Adipose tissue (tissue), 3 donors: Measurements from ENCODE around the gene CFAP57. TPM values are rescaled to one million over a fixed set of nuclear protein-coding genes. Genes with fewer than 3 reads are reported as not detected.
"Not testable (repeated sequence)": the region's sequence is repeated elsewhere in the genome, so short reads cannot be mapped to it uniquely, and the experiment has no call there.

Experiments
- H3K27ac ChIP-seq: one replicate; pipeline ENCODE4 v1.5.1; 2013; ENCODE audit warnings: low read depth, low read length
- WGBS, 3 donors: extraction: QIAGEN DNeasy Blood & Tissue Kit; methylation state at CpG; one replicate each; pipeline ENCODE4 v1.1.7; 2013; 5-methylcytosine and 5-hydroxymethylcytosine counted together
- polyA plus RNA-seq, 3 donors: library from polyadenylated mRNA; stranded (reverse); fragments of 200-250 nt; gene quantifications; one replicate each; pipeline ENCODE4 v1.2.3, GENCODE V29; 2013
- donor health status: healthy with polysubstance abuse.
- donor health status: Bipolar disorder and iron deficiency.
- donor health status: healthy.

The CFAP57 gene
- polyA plus RNA-seq, result under 1 TPM; 0.07 to 0.11 (median 0.07) TPM

DNA sequence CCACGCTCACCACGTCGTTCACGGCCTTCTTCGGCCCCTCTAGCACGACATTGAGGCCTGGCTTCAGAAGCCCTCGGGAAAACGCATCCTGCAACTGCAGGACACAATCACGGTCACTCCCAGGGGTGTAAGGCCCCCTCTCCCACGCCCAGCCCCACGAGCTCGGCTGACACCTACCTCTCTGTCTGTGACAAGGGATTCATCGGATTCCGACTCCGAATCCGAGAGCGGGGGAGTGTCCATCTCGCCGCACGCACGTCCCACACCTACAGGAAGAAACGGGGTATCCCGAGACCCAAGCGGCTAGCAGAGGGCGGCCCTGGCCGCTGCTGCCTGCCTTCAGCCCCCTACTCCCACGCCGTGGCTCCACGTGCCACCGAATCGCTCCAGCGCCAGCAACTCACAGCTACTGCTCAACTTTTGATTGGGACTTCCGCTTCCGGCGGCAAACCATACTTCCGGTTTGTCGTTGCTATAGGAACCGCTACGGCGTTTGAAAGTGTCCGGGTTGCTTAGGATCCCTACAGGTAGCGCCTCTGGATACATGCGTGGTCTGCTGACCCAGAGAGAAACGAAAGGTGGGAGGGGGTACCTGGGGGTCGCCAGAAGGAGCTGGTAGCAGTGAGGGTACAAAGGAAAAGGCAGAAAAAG is at the start of gene CFAP57, which contains the start of gene EBNA1BP2:
CFAP57 (plus strand) TSS at position 455 of the 651 bp plus-strand sequence. CDS start 424 bp downstream, outside the sequence.
EBNA1BP2 (minus strand) TSS at position 415 of the 651 bp plus-strand sequence; CDS start at position 243, 172 bp downstream.
- 0% methylated on average over 44 to 45 of the region's 45 CpGs for WGBS, 3 donors
- H3K27ac ChIP-seq, result no peak within 1 kb of the TSS

DNA sequence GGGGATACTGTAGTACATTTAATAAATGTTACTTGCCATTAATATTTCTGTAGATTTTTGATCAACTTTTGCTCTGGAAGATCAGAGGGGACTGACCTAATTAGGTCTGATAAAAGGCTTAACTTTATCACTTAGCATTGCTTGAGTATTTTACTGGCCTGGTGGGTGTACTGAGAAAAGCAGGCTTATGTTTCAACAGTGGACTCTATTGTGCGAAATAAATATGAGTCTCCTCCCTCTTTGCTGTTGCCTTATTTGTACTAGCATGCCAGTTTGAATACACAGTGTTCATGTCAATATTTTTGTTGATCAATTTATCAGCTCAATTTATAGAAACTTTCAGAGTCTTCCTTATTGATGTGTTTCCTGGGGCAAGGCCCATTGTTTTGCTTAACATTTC is 49.1 kb upstream of the CFAP57 start:
- no peak overlapping the region for H3K27ac ChIP-seq
- WGBS, 3 donors, result 82 to 91% (median 90%) methylated on average over 1 of the region's 1 CpG

DNA sequence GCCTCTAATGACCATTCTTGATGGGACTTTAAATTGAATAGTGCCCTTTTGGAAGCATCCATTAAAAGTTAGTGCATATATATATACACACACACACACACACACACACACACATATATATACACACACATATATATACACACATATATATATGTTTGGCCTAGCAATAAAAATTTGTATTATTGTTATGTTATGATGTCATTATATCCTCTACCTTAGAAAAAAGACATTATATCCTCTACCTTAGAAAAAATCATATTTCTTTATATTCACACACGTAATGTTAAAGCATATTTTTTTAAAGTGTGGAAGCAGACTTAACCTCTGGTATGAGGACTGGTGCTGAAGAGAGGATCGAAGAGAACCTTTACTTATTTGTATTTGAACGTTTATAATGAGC is 43.3 kb upstream of the CFAP57 start:
- 81 to 85% (median 85%) methylated on average over 3 of the region's 3 CpGs for WGBS, 3 donors
- no peak overlapping the region for H3K27ac ChIP-seq

DNA sequence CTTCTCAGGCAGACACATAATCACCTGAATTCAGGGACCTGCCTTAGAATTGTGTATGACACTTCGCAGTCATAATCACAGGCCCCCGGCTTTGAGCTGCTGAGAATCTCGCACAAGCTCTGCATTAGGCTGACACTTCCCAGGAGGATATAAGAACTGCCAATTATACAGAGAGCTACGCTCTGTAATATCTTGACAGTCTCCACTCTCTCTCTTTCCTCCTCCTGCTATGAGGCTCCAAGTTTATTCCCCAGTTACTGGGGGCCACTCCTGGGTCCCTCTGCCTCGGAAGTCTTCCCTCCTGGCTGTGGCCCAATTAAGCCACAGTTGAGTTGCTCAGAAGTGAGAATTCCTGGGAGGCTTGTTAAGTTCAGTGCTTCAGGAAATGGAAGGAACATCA is 42.7 kb upstream of the CFAP57 start:
- 66 to 72% (median 70%) methylated on average over 5 of the region's 5 CpGs for WGBS, 3 donors
- H3K27ac ChIP-seq, result no peak overlapping the region

DNA sequence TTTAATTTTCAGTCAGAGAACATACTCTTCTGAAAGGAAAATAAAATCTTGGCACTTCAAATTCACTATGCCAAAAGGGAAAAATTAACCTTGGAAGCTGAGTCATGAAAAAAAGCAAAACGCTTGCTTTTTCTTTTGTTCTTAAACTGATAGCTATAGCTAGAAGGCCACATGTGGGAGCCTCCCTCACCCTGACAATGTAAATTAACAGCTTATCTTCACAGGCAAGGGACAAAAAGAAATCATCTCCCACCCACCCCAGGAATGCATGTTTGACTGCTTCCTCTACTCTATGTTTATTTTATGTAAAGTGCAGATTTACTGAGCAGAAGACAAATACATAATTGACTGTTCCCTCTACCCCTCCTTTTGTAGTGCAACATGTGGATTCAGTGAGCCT is 38.1 kb upstream of the CFAP57 start:
- H3K27ac ChIP-seq, result no peak overlapping the region
- 27 to 43% (median 37%) methylated on average over 1 of the region's 1 CpG for WGBS, 3 donors

DNA sequence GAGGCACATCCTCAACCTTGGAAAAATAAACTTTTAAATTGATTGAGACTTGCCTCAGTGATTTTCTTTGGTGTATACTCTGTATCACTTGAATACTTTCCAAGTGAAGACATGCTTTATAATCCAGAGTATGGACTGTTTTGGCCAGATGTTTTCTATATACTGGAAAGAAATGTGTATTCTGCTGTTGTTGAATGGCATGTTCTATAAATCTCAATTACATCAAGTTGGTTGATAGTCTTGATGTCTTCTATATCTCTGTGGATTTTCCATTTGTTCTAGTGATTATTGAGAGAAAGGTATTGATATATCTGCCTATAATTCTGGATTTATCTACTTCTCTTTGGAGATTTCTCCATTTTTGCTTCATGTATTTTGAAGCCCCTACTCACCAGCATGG is 37.5 kb upstream of the CFAP57 start:
- no peak overlapping the region for H3K27ac ChIP-seq

DNA sequence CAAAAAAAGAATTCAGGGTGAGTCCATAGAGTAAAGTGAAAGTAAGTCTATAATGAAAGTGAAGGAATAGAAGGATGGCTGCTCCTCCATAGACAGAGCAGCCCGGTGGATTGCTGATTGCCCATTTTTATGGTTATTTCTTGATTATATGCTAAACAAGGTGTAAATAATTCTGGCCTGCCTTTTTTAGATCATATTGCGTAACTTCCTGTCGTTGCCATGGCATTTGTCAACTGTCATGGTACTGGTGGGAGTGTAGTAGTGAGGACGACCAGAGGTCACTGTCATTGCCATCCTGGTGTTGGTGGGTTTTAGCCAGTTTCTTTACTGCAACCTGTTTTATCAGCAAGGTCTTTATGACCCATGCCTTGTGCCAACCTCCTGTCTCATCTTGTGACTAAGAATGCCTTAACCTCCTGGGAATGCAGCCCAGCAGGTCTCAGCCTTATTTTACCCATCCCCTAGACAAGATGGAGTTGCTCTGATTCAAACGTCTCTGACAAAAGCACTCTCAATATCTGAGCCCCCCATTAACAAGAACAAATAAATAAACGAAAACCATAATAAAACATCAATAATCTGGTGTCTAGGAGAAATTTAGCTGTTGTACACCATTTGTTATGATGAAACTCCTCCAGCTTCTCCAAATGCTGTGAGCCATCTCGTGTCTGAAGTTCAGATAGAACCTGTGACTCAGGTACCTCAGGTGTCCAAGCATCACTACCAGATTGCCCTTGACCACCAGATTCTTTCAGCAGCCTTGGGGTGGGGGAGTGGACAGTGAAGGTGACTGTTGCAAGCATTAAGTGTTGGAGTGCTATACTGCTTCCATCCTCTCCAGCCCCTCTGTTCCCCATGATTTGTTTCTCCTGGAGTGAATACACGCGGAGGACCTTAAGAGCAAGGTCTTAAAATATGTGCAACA is 36.0 kb upstream of the CFAP57 start:
- 72 to 82% (median 75%) methylated on average over 9 of the region's 9 CpGs for WGBS, 3 donors
- H3K27ac ChIP-seq, result no peak overlapping the region

DNA sequence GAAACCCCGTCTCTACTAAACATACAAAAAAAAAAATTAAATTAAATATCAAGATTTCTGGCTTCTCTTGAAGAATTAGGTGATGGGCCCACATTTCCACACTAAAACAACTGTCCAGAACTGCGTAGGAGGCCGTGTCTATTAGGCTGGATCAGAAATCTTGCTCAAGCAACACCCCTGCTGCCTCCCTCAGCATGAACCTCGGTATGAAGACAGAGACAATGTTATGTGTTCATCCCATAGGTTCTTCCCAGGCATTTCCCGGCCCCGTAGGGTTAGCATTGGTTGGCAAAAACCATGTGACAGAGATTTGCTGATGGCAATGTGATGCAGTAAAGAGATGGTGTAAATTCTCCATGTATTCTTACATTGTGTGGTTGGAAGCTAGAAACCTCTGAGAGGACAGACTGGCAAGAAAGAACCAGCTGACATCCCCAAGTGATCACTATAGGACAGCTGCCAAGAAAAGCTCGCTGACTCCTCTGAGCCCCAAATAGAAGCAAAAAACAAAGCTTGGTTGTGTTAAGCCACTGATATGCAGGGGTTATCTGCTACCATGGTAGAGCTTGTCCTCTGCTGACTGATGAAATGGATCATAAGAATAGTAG is 34.6 kb upstream of the CFAP57 start:
- no peak overlapping the region for H3K27ac ChIP-seq
- WGBS, 3 donors, result 84 to 85% (median 84%) methylated on average over 7 of the region's 7 CpGs

DNA sequence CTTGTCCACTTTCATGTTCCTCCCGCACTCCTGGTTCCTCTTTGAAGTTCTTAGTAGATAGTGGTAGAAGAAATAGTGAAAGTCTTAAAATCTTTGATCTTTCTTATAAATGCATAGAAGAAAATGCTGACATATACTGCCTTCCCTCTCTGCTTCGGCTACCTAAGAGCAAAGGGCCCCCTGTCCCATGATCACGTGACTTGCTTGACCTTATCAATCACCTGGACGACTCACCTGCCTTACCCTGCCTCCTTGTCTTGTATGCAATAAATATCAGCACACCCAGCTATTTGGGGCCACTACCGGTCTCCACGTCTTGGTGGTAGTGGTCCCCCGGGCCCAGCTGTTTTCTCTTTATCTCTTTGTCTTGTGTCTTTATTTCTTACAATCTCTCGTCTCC is 32.8 kb upstream of the CFAP57 start:
- 79 to 87% (median 87%) methylated on average over 8 of the region's 8 CpGs for WGBS, 3 donors

DNA sequence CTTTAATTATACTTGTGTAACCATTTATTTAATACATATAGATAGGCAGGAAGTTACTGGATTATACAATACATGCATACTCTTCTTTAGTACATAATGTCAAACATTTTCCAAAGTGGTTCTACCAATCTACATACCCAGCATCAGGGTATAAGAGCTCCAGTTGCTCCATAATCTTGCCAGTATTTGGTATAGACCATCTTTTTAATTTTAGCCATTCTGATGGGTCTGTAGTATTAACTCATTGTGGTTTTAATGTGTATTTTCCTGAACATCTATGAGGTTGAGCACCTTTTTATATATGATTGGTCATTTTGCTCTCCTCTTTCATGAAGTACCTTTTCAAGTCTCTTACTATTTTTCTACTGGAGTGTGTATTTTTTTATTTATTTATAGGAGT is 32.1 kb upstream of the CFAP57 start:
- H3K27ac ChIP-seq, result no peak overlapping the region

More for the DNA sequence above, 32.8 kb upstream of the CFAP57 start:
- not testable (repeated sequence) for H3K27ac ChIP-seq

DNA sequence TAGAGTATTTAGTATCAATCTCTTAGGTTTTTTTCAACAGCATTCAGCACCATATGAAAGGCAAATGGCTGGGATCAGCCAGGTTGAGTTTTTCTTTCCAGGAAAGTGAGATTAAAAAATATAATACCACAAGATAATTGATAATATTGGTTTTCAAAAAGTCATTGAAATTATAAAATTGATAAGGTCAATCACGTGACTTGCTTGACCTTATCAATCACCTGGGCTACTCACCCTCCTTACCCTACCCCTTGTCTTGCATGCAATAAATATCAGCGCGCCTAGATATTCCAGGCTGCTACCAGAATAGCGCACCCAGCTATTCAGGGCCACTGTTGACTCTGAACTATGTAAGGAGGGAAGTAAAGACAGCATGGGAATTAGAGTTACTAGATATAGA is 31.5 kb upstream of the CFAP57 start:
- 90 to 95% (median 91%) methylated on average over 4 of the region's 4 CpGs for WGBS, 3 donors
- no peak overlapping the region for H3K27ac ChIP-seq

DNA sequence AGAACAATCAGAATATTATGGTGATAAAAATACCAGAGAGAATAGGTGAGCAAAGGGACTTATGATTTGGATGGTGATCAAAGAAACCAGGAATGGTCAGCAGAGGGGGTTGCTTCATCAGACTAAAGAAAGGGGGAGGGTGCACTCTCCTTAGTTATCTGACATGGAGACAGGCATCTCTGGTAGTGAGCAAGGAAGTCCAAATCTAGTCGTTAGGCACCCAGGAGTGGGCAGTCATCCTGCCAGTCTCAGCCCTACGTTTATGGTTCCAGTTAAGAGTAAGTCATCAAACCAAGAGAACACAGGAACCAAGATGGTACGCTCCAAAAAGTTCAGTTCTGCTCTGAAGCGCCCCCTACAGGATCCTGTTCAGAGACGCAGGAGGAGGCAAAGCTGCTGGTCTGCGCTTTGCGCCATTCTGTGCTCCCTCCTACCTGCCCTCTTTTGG is 28.7 kb upstream of the CFAP57 start:
- H3K27ac ChIP-seq, result no peak overlapping the region
- 28 to 32% (median 32%) methylated on average over 7 of the region's 7 CpGs for WGBS, 3 donors

DNA sequence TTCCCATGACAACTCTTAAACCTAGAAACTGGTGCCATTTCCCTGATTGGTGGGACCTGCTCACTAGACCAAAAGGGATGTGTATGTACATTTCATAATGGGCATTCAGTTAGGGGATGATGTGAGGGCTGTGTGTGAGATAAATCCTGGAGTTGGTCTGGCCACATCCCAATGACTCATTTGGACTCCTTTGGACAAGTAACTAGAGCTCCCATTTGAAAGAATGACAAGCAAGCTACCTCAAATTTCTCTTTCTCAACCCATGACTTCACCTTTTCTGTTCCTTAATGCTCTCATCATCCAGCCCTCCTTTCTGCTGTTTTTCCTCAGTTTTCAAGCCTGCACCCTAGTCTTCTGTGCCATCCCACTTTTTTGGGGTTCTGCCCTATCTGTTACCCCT is 27.9 kb upstream of the CFAP57 start:
- no peak overlapping the region for H3K27ac ChIP-seq

DNA sequence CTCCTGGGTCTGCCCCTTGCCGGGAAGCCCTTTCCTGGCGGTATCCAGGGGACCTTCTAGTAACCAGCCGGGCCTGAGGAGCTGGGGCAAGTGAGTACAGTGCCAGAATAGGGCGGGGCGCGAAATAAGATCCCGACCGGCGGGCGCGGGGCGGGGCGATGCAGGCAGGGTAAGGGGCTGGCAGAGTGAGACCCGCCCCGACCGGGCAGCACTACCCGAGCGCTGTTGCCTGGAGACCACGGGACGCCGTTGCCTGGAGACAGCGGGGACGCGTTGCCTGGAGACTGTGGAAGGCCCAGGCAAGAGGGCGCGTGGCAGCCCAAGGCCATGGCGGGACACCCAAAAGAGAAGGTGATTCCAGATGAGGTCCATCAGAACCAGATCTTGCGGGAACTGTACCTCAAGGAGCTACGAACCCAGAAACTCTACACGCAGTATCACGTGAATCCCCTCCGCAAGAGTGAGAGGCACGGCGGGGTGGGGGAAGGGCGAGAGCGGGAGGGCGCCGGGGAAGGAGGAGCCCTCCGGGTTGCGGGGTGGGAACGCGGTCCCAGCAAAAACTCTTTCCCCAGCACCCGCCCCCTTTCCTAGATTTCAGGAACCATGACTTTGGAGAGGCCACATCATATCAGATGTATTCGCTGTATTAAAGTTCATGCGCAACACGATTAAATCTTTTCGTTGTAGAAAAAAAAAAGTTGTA is 24.4 kb upstream of the CFAP57 start:
- 3 to 5% (median 4%) methylated on average over 47 of the region's 47 CpGs for whole genome bisulfite sequencing, 3 donors
- H3K27ac ChIP-seq, result no peak overlapping the region

DNA sequence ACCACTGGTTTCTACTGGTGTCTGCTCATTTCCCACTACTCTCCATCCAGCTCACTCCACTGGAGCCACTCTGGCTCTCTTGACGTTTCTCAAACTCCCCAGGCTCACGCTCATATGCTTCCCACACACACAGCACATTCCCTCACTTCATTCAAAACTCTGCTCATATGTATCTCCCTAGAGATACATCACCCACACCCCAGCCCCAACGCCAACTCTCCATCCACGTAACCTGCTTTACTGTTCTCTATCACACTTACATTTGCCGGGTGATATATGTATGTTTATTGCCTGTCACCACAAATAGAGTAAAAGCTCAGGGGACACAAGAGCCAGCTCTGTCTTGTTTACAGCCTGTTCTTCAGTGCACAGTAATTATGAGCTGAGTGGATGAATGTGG is 22.2 kb upstream of the CFAP57 start:
- WGBS, 3 donors, result 70 to 83% (median 82%) methylated on average over 5 of the region's 5 CpGs
- no peak overlapping the region for H3K27ac ChIP-seq

DNA sequence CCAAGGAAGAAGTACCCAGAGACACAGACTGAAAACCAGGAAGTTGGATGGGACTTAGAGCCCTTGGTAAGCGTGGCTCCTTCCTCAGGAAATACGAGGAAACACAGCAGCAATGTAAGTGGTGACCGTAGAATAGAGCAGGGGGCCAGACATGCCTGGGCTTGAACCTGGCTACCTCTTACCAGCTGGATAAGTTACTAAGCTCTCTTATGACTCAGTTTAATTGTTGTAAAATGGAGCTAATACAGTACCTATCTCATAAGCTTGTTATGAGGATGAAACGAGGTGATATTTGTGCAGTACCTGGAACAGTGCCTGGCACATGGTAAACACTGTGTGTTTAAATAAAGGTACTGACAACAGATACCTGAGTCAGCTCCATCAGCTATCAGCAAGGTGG is 19.3 kb upstream of the CFAP57 start:
- 36 to 53% (median 42%) methylated on average over 4 of the region's 4 CpGs for WGBS, 3 donors
- no peak overlapping the region for H3K27ac ChIP-seq

DNA sequence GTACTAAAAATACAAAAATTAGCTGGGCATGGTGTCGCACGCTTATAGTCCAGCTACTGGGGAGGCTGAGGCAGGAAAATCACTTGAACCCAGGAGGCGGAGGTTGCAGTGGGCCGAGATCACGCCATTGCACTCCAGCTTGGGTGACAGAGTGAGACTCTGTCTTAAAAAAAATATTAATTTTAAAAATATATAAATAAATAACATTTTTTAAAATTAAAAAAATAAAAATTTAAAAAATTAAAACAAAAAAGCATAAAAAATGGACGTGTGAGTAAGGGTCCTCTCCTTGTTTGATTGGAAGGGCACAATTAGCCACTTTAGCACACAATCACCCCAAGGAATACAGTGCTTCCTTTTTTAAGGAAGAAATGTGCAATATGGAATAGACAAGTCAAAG is 18.7 kb upstream of the CFAP57 start:
- no peak overlapping the region for H3K27ac ChIP-seq
- 91 to 95% (median 92%) methylated on average over 6 of the region's 6 CpGs for WGBS, 3 donors

DNA sequence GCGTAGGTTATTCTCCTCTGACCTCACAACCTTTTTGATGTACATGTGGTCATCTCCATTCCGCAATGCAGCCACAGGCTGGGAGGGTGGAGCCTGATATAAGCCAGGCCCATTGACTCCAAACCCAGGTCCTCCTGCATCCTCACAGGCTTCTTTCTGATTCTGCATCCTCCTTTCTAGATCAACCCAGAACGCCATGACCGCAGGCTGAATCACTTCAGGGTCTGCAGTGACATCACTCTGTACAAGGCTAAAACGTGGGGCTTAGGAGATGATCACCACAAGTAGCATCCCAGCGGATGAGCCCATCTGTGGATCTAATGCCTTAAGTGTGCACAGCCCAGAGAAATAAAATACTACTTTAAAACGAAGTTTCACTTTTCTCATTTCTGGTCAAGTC is 16.1 kb upstream of the CFAP57 start:
- WGBS, 3 donors, result 68 to 82% (median 82%) methylated on average over 7 of the region's 7 CpGs

DNA sequence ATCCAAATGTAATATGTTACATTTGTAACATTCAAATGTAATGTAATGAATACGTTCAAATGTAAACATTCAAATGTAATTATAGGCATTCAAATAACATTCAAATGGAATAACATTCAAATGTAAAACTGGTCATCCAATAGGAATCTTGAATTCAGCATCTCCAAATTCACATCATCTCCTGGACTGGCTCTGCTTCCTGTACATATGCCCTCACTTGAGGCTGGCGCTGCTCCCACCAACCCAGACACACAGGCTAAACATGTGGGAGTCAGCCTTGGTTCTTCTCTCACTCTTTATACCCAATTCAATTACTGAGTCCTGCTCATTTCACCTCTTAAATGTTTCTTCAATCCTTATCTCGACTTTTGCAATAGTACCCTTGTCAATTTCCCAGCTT is 7.0 kb upstream of the CFAP57 start:
- 90 to 95% (median 90%) methylated on average over 3 of the region's 3 CpGs for WGBS, 3 donors
- H3K27ac ChIP-seq, result no peak overlapping the region

More for the DNA sequence above, 16.1 kb upstream of the CFAP57 start:
- no peak overlapping the region for H3K27ac ChIP-seq
